K562 (cell line): ENCODE measurements around the gene ANKS1B. TPM values are rescaled to one million over a fixed set of nuclear protein-coding genes. Genes with fewer than 3 reads are reported as not detected.

ENCODE experiments used
- ATAC-seq: fragments of 200-7000 bp; cut with Tn5 transposase; 3 replicates; pipeline ENCODE4 v1.9.1; 2020; ENCODE audit warnings: moderate library complexity
- BruUV-seq: library from RNA; stranded (reverse); fragments of 400-500 nt; replicated peaks from 2 replicates; lab custom pipeline; 2021; lab: Mats Ljungman, UMichigan
- CTCF ChIA-PET: fragments of 300-600 bp; formaldehyde crosslinking; extraction: SDS; loops from one replicate; lab custom pipeline; 2021; ENCODE audit warnings: low intra/inter-chr PET ratio; lab: Yijun Ruan, JAX
- POLR2A ChIA-PET: fragments of 300-600, 350-650 bp; sonication (Branson Sonifier 250); formaldehyde crosslinking; extraction: SDS; loops from one replicate; lab custom pipeline; 2021; ENCODE audit warnings: antibody characterized with exemption, inconsistent platforms; lab: Yijun Ruan, JAX
- DNase-seq, 4 experiments: peaks; one replicate each; pipeline versions ENCODE4 v3.0.0 to v3.0.0-alpha.2; 2011 to 2018; ENCODE audit warnings: low spot score in 3 of 4, mixed read lengths in 3 of 4; ENCODE audit errors: extremely low read depth in 1 of 4
- FAIRE-seq: peaks from 2 replicates; lab custom pipeline; 2011; peaks lifted over from hg19 to GRCh38; lab: Jason Lieb, UNC
- H2AFZ ChIP-seq: 2 replicates; pipeline ENCODE4 v1.6.0; 2011; ENCODE audit warnings: low read depth, low read length, control low read depth, inconsistent platforms
- H3K27ac ChIP-seq: fragments of 200-600 bp; 3 replicates; pipeline ENCODE4 v1.8.0; 2011; ENCODE audit warnings: low read depth, mild to moderate bottlenecking, control low read depth, inconsistent platforms, low read length, moderate library complexity, mixed read lengths; ENCODE audit errors: extremely low read depth
- H3K27me3 ChIP-seq, 2 experiments: fragments of 300-600 bp in 1 of 2; 2 replicates in 1 of 2; 3 replicates in 1 of 2; pipeline versions ENCODE4 v1.6.0 to v1.8.0; 2011; ENCODE audit warnings: inconsistent platforms in 2 of 2, low read length in 2 of 2, mild to moderate bottlenecking in 1 of 2, mixed read lengths in 1 of 2, moderate library complexity in 1 of 2; ENCODE audit not compliant: control insufficient read depth in 2 of 2, insufficient read depth in 2 of 2
- H3K36me3 ChIP-seq: fragments of 300-600 bp; 3 replicates; pipeline ENCODE4 v1.8.0; 2011; ENCODE audit warnings: mild to moderate bottlenecking, low read length, inconsistent platforms; ENCODE audit not compliant: control insufficient read depth, insufficient read depth
- H3K4me1 ChIP-seq, 2 experiments: fragments of 200-600 bp in 1 of 2; replicated peaks in 1 of 2; 2 replicates in 1 of 2; 3 replicates in 1 of 2; pipeline versions ENCODE4 v1.5.1 to v1.8.0; 2011; ENCODE audit warnings: inconsistent platforms in 2 of 2, low read length in 2 of 2, mild to moderate bottlenecking in 1 of 2, mixed read lengths in 1 of 2, moderate library complexity in 1 of 2; ENCODE audit not compliant: control insufficient read depth in 2 of 2, insufficient read depth in 2 of 2
- H3K4me2 ChIP-seq: 2 replicates; pipeline ENCODE4 v1.6.1; 2011; ENCODE audit warnings: low read length, control low read depth, inconsistent platforms, mixed read lengths; ENCODE audit not compliant: insufficient read depth
- H3K4me3 ChIP-seq: fragments of 200-600 bp; sonication (generic), shearing (Covaris generic); 2 replicates; pipeline ENCODE4 v1.5.1; 2016; ENCODE audit warnings: control low read depth, inconsistent platforms
- H3K79me2 ChIP-seq: fragments of 200-600 bp; 3 replicates; pipeline ENCODE4 v1.8.0; 2011; ENCODE audit warnings: low read length, inconsistent platforms; ENCODE audit not compliant: control insufficient read depth, insufficient read depth
- H3K9ac ChIP-seq, 2 experiments: 2 replicates each; pipeline versions ENCODE4 v1.6.0 to v1.6.1; 2011; ENCODE audit warnings: low read depth in 2 of 2, low read length in 2 of 2, control low read depth in 1 of 2, inconsistent platforms in 1 of 2, mild to moderate bottlenecking in 1 of 2, mixed read lengths in 1 of 2; ENCODE audit not compliant: insufficient read depth in 1 of 2
- H3K9me1 ChIP-seq: one replicate; pipeline ENCODE4 v1.6.0; 2011; ENCODE audit warnings: inconsistent platforms, mild to moderate bottlenecking, low read length, moderate library complexity; ENCODE audit not compliant: control insufficient read depth, insufficient read depth
- H3K9me3 ChIP-seq: replicated peaks from 2 replicates; pipeline ENCODE4 v1.5.1; 2011; ENCODE audit warnings: low read depth, low read length, inconsistent platforms; ENCODE audit not compliant: control insufficient read depth, insufficient read depth
- H4K20me1 ChIP-seq: replicated peaks from 2 replicates; pipeline ENCODE4 v1.6.1; 2011; ENCODE audit warnings: low read length, inconsistent platforms, mixed read lengths; ENCODE audit not compliant: control insufficient read depth, insufficient read depth
- ETV6 ChIP-seq, 3 experiments: fragments of 150-350 bp in 1 of 3; sonication (generic) in 1 of 3; formaldehyde crosslinking in 1 of 3; IDR thresholded peaks; 2 replicates each; pipeline versions ENCODE4 v1.6.1 to v1.8.0; 2014 to 2022; ENCODE audit warnings: borderline replicate concordance in 2 of 3, low read depth in 2 of 3, antibody characterized with exemption in 1 of 3, low read length in 1 of 3, mild to moderate bottlenecking in 1 of 3, missing genetic modification reagents in 1 of 3
- HNRNPH1 ChIP-seq: fragments of 200-400 bp; formaldehyde crosslinking; optimal IDR thresholded peaks from 2 replicates; pipeline ENCODE3; 2017; ENCODE audit warnings: low read depth, mild to moderate bottlenecking, low read length, moderate library complexity
- ILK ChIP-seq: fragments of 450-650 bp; IDR thresholded peaks from 2 replicates; pipeline ENCODE4 v1.6.1; 2016; ENCODE audit warnings: missing genetic modification characterization, low read depth, mild to moderate bottlenecking, missing compliant biosample characterization, moderate library complexity, borderline replicate concordance
- MBD2 ChIP-seq: sonication (generic); IDR thresholded peaks from 2 replicates; pipeline ENCODE4 v1.6.1; 2016; ENCODE audit warnings: low read depth, borderline replicate concordance
- MEF2D ChIP-seq: conservative IDR thresholded peaks from 2 replicates; pipeline ENCODE4 v1.6.1; 2016; ENCODE audit warnings: low read depth, missing genetic modification characterization, missing compliant biosample characterization
- NCOA2 ChIP-seq, 2 experiments: fragments of 450-650 bp; IDR thresholded peaks; 2 replicates each; pipeline ENCODE4 v1.6.1; 2018; ENCODE audit warnings: mild to moderate bottlenecking in 2 of 2, moderate library complexity in 1 of 2; ENCODE audit not compliant: partially characterized antibody in 2 of 2
- NR2C1 ChIP-seq, 2 experiments: fragments of 450-650 bp; IDR thresholded peaks; 2 replicates each; pipeline ENCODE4 v1.6.1; 2017; ENCODE audit warnings: mild to moderate bottlenecking in 2 of 2, antibody characterized with exemption in 1 of 2, inconsistent platforms in 1 of 2, missing compliant biosample characterization in 1 of 2, missing genetic modification characterization in 1 of 2
- SETDB1 ChIP-seq: IDR thresholded peaks from one replicate; pipeline ENCODE4 v1.6.1; 2012; ENCODE audit warnings: low read length, control low read depth, inconsistent platforms
- TEAD2 ChIP-seq: fragments of 450-650 bp; IDR thresholded peaks from 2 replicates; pipeline ENCODE4 v1.6.1; 2016; ENCODE audit warnings: missing genetic modification characterization, control low read depth, missing compliant biosample characterization
- ZFPM2 ChIP-seq: fragments of 250-450 bp; sonication (Bioruptor Pico); IDR thresholded peaks from 2 replicates; pipeline ENCODE4 v1.5.1; 2022; ENCODE audit warnings: mild to moderate bottlenecking
- ZKSCAN3 ChIP-seq: fragments of 250-450 bp; sonication (Bioruptor Pico); IDR thresholded peaks from 2 replicates; pipeline ENCODE4 v1.4.0; 2020
- ZNF184 ChIP-seq: sonication (generic); formaldehyde crosslinking; IDR thresholded peaks from 2 replicates; pipeline ENCODE4 v1.5.0; 2020; ENCODE audit warnings: missing genetic modification reagents
- ZNF785 ChIP-seq: fragments of 250-450 bp; sonication (Bioruptor Pico); IDR thresholded peaks from 2 replicates; pipeline ENCODE4 v1.4.0; 2020; ENCODE audit warnings: mild to moderate bottlenecking
- WGBS: fragments of 100-300 bp; shearing (Covaris generic); methylation state at CpG from one replicate; pipeline ENCODE4 v1.1.6; 2016; ENCODE audit warnings: low coverage, mixed read lengths; ENCODE audit not compliant: insufficient coverage; ENCODE audit errors: missing lambda C conversion rate; 5-methylcytosine and 5-hydroxymethylcytosine counted together
- in situ Hi-C: fragments of 300-500 bp; cut with MboI; formaldehyde crosslinking; loops from 4 replicates; pipeline ENCODE4 v1.15.0; 2018; ENCODE audit warnings: inconsistent platforms, mixed read lengths
- intact Hi-C: fragments of 100-400 bp; cut with micrococcal nuclease; formaldehyde crosslinking; loops from 2 replicates; pipeline ENCODE4 v1.14.2; 2022
- polyA plus RNA-seq, 8 experiments: library from polyadenylated mRNA; depleted of rRNA in 4 of 8; stranded (reverse) in 5 of 8; unstranded in 3 of 8; fragments of >200 nt; fragmentation: Nextera tagmentation in 2 of 8; fragmentation: Illumina TruSeq in 1 of 8; extraction: Ambion mirVana in 2 of 8; extraction: Trizol in 1 of 8; gene quantifications; 2 replicates each; pipeline versions ENCODE4 v1.2.1 to v1.2.3, GENCODE V29; 2011 to 2014; ENCODE audit warnings: inconsistent platforms in 1 of 8, missing spikeins in 1 of 8
- total RNA-seq, 7 experiments: library from RNA; depleted of rRNA in 6 of 7; stranded (reverse); fragments of >200 nt in 6 of 7; fragmentation: Illumina TruSeq in 2 of 7; extraction: Trizol in 2 of 7; gene quantifications; 2 replicates each; pipeline versions ENCODE4 v1.2.1 to v1.2.3, GENCODE V29; 2011 to 2021; ENCODE audit warnings: low replicate concordance in 1 of 7
- TF ChIP-seq, protein P1 (sequence below), 2 experiments: fragments of 250-450 bp in 1 of 2; fragments of 450-650 bp in 1 of 2; sonication (Bioruptor Pico) in 1 of 2; IDR thresholded peaks; 2 replicates each; pipeline versions ENCODE4 v1.6.1 to v1.8.0; 2016 to 2021; ENCODE audit warnings: mild to moderate bottlenecking in 2 of 2, moderate library complexity in 2 of 2, missing compliant biosample characterization in 1 of 2, missing genetic modification characterization in 1 of 2
- TF ChIP-seq, protein P2 (sequence below): fragments of 250-450 bp; sonication (Bioruptor Pico); IDR thresholded peaks from 2 replicates; pipeline ENCODE4 v1.4.0; 2020; ENCODE audit warnings: mild to moderate bottlenecking, moderate library complexity, borderline replicate concordance
- TF ChIP-seq, protein P3 (sequence below), 2 experiments: fragments of 450-650 bp; conservative IDR thresholded peaks; 2 replicates each; pipeline ENCODE4 v1.6.1; 2017; ENCODE audit warnings: mild to moderate bottlenecking in 2 of 2, moderate library complexity in 2 of 2

The ANKS1B gene
- total and polyA plus RNA-seq, 9 of the 15 experiments (the other 6 are each of a cell fraction or from before 2014, with no cell fraction given), result 0.04 to 0.47 (median 0.28) TPM; not detected in 4

DNA sequence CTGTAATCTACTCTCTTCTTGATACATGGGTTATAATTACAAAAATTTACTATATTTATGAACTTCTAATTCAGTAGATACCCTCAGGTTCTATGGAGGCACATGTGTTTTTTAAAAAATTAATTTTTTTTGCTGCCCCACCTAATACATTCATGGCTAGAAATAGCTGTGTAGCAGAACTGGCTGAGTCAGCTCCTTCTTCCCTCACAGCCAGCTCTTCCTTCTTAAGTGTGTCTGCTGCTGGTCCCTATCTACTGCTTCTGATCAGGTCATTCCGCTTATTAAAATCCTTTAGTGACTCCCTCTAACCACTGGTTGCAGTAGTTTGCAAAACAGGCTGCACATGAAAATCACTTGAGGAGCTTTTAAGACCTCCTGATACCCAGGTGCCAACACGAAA lies 939.6 kb downstream of the ANKS1B start:
- TF ChIP-seq ZNF184 (CRISPR knock-in tag) (no peak), MBD2 (no peak), ETV6 (IDR thresholded peaks at IDR 0.05; ENCODE audit: borderline replicate concordance in 1 of 2, low read depth in 2 of 2, low read length in 1 of 2) (no peak), ETV6 (CRISPR knock-in tag; IDR thresholded peaks at IDR 0.05; ENCODE audit: borderline replicate concordance) (no peak), MEF2D (no peak), NCOA2 (IDR thresholded peaks at IDR 0.05; ENCODE audit: partially characterized antibody in 2 of 2) (no peak), ZNF785 (no peak), ZFPM2 (CRISPR knock-in tag) (no peak), ILK (tag) (no peak), SETDB1 (no peak), HNRNPH1 (no peak), ZKSCAN3 (CRISPR knock-in tag) (no peak), NR2C1 (IDR thresholded peaks at IDR 0.05) (no peak), NR2C1 (tag; IDR thresholded peaks at IDR 0.05) (no peak), TEAD2 (tag) (no peak)
- TF ChIP-seq, protein P1, sequence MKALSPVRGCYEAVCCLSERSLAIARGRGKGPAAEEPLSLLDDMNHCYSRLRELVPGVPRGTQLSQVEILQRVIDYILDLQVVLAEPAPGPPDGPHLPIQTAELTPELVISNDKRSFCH (CRISPR knock-in tag; IDR thresholded peaks at IDR 0.05), result no peak
- TF ChIP-seq, protein P1 (tag; IDR thresholded peaks at IDR 0.05), result no peak
- TF ChIP-seq, protein P2, sequence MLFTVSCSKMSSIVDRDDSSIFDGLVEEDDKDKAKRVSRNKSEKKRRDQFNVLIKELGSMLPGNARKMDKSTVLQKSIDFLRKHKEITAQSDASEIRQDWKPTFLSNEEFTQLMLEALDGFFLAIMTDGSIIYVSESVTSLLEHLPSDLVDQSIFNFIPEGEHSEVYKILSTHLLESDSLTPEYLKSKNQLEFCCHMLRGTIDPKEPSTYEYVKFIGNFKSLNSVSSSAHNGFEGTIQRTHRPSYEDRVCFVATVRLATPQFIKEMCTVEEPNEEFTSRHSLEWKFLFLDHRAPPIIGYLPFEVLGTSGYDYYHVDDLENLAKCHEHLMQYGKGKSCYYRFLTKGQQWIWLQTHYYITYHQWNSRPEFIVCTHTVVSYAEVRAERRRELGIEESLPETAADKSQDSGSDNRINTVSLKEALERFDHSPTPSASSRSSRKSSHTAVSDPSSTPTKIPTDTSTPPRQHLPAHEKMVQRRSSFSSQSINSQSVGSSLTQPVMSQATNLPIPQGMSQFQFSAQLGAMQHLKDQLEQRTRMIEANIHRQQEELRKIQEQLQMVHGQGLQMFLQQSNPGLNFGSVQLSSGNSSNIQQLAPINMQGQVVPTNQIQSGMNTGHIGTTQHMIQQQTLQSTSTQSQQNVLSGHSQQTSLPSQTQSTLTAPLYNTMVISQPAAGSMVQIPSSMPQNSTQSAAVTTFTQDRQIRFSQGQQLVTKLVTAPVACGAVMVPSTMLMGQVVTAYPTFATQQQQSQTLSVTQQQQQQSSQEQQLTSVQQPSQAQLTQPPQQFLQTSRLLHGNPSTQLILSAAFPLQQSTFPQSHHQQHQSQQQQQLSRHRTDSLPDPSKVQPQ (CRISPR knock-in tag), result no peak
- TF ChIP-seq, protein P3, sequence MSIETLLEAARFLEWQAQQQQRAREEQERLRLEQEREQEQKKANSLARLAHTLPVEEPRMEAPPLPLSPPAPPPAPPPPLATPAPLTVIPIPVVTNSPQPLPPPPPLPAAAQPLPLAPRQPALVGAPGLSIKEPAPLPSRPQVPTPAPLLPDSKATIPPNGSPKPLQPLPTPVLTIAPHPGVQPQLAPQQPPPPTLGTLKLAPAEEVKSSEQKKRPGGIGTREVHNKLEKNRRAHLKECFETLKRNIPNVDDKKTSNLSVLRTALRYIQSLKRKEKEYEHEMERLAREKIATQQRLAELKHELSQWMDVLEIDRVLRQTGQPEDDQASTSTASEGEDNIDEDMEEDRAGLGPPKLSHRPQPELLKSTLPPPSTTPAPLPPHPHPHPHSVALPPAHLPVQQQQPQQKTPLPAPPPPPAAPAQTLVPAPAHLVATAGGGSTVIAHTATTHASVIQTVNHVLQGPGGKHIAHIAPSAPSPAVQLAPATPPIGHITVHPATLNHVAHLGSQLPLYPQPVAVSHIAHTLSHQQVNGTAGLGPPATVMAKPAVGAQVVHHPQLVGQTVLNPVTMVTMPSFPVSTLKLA (conservative IDR thresholded peaks at IDR 0.05), result no peak
- DNase-seq (no peak), FAIRE-seq (no peak), ATAC-seq (no peak)
- Histone ChIP-seq H4K20me1 (no peaks in the 10 kb centered on the region), H3K36me3 (no peaks in the 10 kb centered on the region), H3K79me2 (no peaks in the 10 kb centered on the region), H3K9me3 (no peaks in the 10 kb centered on the region), H2AFZ (no peak overlapping the region), H3K4me3 (no peak overlapping the region), H3K27ac (no peak overlapping the region), H3K27me3 (no peaks in the 10 kb centered on the region), H3K9ac (no peak overlapping the region), H3K4me2 (no peak overlapping the region), H3K4me1 (no peaks in the 10 kb centered on the region), H3K9me1 (no peaks in the 10 kb centered on the region)
- POLR2A ChIA-PET, result no interaction called here
- intact Hi-C loops (loop anchor here (10.0 kb wide), 1 partner anchor 1510 kb away; no protein-coding TSS in a partner anchor), in situ Hi-C loops (loop anchor here (10.0 kb wide), 1 partner anchor 920 kb away; no protein-coding TSS in a partner anchor)
- CTCF ChIA-PET, result no interaction called here
- 0% methylated on average over 2 of the region's 2 CpGs for WGBS
- no TSS peak for BruUV-seq
